GM19324 (cell line): ENCODE results near the gene SH3BGR.
"Not testable (repeated sequence)": the region's sequence is repeated elsewhere in the genome, so short reads cannot be mapped to it uniquely, and the experiment has no call there.

Experiments used
- ATAC-seq: cut with Tn5 transposase; IDR thresholded peaks from one replicate; pipeline ENCODE4 v1.9.1; 2021; ENCODE audit warnings: mild to moderate bottlenecking, moderate library complexity; ENCODE audit not compliant: unreplicated experiment, low FRiP score

SH3BGR gene

GRCh38 chr21:39538453-39539042 lies 86.8 kb downstream of the SH3BGR start:
- ATAC-seq: no peak

GRCh38 chr21:39540367-39540766 lies 88.6 kb downstream of the SH3BGR start:
- ATAC-seq: not testable (repeated sequence)

- no peak for ATAC-seq
Measured at GRCh38 chr21:39542736-39543135, 91.0 kb downstream of the SH3BGR start.

GRCh38 chr21:39546522-39546921 lies 94.8 kb downstream of the SH3BGR start:
- ATAC-seq: no peak

- ATAC-seq: no peak
Measured at GRCh38 chr21:39552856-39553255, 101.1 kb downstream of the SH3BGR start.

- ATAC-seq: no peak
Measured at GRCh38 chr21:39553331-39553730, 101.6 kb downstream of the SH3BGR start.

GRCh38 chr21:39555911-39556590 lies 104.3 kb downstream of the SH3BGR start:
- no peak for ATAC-seq

- no peak for ATAC-seq
Measured at GRCh38 chr21:39559511-39559910, 107.7 kb downstream of the SH3BGR start.

GRCh38 chr21:39561140-39561539 lies 109.4 kb downstream of the SH3BGR start:
- no peak for ATAC-seq

- no peak for ATAC-seq
Measured at GRCh38 chr21:39562791-39563770, 111.3 kb downstream of the SH3BGR start.

- ATAC-seq: no peak
Measured at GRCh38 chr21:39564200-39564599, 112.4 kb downstream of the SH3BGR start.
